GM21619 (cell line): ENCODE results near the gene TACC2.

Experiments used
- ATAC-seq: cut with Tn5 transposase; IDR thresholded peaks from one replicate; pipeline ENCODE4 v1.9.1; 2021; ENCODE audit not compliant: unreplicated experiment

The TACC2 gene

DNA sequence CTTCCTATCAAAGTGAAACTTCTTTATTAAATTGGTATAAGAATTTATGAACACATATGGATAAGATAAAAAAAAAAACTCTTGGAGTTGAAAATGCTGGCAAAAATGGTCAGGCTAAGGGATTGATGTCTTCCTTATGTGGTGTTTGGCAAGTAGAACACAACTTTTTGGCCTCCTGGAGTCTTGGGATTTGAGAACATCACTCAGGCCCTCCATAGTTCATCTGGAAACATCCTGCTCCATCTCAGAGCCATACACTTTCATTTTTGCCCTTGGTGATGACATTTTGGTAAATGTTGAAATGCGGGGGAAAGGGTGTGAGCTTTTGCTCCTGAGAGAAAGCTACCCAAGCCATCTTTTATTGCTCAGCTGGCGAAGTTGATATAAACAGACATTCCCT lies 254.6 kb downstream of the TACC2 start:
- no peak for ATAC-seq

DNA sequence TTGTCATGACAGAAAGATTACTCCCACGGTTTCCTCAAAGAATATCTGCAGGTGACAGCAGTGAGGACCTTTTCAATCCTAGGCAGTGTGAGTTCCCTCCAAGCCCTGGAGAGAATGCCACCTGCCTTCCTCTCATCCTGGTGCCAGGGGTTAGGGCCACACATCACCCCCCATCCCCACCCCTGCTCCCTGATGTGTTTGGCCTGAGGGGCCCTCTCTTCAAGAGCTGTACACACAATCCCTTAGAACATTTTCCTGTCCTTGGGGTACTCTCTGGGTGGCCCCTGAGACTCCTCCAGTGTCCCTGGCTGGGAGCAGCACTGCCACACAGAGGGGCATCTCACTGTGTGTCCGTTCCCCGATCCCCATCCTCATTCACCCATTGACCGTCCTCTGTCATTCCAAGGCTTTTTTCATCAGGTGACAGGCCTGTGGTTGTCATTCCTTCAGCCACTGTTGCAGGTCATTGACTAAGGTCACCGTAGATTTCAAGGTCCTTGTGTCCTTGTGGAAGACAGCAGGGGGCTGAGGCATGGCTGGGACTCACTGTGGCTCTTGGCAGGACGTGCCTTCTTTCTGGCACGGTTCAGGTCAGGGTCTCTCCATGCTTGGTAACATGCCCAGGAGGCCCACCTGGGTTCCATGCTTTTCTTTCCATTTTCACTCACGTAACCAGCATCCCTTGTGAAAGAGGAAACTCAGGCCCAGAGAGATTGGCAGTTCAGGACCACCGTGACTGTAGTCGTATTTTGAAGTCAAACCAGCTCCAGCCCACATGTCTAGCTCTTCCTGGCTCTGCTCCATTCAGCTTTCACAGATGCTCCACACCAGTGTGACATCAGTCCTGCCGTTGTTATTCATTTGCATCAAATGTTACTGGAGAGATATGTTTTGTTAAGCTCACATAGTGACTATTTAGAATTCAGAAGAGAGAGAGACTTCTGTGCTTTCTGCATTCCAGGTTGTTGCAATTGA lies 255.3 kb downstream of the TACC2 start:
- ATAC-seq: no peak

DNA sequence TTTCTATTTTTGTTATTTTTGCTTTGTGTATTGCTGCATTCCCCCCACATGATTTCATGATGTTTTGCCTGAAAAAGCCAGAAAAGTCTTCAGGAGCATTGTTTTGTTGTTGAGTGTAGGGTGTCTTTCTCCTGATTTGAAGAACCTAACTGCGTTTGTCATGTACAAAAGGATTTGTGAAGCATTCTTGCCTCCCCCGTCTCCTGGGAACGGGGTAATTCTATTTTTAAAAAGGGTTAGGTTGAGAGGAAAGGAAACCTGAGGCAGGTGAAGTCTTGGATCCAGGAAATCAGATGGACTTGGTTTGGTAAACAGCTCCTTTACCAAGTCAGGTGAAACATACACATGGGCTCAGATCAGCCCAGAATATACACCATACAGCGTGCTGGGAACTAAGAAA lies 256.2 kb downstream of the TACC2 start:
- no peak for ATAC-seq

DNA sequence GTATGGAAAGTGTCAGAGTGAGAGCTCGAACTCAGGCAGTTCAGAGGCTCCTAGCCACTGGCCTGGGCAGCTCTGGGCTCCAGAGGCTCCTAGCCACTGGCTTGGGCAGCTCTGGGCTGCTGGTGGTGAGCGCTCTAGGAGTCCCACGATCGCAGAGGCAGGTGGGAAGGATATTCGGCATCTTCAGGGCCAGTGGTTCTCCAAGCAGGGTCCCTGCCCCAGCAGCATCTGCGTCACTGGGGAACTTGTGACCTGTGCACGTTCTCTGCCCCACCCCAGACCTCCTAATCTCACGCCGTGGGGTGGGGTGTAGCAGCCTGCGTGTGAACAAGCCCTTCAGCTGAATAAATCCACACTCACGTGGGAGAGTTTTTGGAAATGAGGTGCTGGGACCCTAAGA lies 256.9 kb downstream of the TACC2 start:
- ATAC-seq: no peak

DNA sequence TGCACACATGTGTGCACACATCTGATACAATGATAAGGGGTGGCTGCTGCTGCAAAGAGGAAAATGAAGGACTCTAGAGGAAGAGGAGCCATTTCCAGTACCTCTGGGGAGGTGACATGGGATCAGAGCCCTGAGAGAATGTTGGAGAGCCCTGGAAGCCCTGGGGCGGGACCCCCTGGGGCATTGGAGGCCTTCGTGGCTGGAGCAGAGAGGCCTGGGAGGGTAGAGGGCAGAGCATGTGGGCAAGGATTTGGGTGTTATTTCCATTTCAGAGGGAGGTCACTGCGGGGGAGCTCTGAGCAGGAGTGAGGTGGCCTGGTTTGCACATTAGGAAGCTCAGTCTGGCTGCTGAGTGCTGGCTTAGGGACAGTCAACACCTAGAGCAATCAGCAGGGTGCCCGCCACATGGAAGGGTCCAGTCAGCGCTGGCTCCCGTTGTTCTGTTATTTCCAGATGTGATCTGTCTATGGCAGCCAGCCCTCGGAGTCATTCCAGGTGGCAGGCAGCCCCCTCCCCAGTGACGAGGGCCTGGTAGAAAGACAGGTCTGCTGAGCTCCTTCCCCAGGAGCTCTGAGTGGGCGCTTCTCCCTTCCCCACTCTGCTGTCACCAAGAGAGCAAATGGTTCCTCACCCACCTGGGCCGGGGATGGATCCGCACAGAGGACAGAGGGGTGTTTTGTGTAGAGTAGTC lies 258.0 kb downstream of the TACC2 start:
- no peak for ATAC-seq

DNA sequence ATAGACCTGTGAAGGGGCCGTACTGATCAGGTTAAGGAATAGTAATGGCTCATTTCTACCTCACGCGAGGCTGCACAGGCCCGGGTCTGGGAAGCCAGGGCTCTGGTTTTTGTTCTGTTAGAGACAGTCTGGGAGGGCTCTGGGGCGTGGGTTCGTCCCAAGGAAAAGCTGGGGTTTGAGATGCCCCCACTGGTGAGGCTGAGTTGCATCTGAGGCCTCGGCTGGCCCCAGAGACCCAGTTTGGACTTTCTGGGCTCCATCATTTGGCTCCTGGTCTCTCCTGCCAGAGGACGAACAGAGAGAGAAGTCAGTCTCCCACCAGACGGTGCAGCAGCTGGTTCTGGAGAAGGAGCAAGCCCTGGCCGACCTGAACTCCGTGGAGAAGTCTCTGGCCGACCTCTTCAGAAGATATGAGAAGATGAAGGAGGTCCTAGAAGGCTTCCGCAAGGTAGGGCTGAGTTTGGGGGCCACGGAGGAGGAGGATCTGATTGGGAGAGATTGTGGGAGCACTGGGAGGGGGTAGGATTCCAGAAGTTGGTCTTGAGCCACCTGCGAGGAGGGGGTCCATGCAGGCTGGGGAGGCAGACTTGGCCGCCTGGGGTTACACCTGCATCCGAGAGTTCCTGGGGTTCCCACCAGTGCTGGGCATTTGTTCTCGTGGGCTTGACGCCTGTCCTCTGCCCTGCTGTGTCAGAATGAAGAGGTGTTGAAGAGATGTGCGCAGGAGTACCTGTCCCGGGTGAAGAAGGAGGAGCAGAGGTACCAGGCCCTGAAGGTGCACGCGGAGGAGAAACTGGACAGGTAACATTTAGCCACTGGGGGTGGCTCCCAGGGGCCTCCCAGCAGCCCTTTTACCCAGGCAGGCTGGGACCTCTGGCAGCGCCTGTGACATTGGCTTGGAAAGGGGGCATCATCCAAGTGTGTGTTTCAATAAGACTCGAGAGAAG lies 259.7 kb downstream of the TACC2 start:
- no peak for ATAC-seq

DNA sequence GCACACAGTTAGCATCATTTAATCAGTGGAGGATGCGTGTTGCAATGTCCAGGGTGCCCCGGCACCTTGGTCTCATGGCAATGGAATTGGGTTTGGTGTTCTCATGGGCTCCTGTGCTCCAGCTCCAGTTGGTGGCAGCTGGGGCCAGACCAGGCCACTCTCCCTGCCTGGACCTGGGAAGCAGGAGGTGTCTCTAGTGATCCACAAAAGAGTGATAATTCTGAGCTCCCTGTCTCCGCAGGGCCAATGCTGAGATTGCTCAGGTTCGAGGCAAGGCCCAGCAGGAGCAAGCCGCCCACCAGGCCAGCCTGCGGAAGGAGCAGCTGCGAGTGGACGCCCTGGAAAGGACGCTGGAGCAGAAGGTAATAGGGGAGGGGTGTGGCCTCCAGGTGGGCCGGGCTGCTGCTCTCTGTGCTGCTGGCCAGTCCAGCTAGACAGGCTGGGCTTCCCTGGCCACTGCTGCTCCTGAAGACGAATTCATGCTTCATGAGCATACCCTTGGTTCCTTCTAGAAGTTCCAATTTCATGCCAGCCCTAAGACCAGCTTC lies 260.4 kb downstream of the TACC2 start:
- no peak for ATAC-seq

DNA sequence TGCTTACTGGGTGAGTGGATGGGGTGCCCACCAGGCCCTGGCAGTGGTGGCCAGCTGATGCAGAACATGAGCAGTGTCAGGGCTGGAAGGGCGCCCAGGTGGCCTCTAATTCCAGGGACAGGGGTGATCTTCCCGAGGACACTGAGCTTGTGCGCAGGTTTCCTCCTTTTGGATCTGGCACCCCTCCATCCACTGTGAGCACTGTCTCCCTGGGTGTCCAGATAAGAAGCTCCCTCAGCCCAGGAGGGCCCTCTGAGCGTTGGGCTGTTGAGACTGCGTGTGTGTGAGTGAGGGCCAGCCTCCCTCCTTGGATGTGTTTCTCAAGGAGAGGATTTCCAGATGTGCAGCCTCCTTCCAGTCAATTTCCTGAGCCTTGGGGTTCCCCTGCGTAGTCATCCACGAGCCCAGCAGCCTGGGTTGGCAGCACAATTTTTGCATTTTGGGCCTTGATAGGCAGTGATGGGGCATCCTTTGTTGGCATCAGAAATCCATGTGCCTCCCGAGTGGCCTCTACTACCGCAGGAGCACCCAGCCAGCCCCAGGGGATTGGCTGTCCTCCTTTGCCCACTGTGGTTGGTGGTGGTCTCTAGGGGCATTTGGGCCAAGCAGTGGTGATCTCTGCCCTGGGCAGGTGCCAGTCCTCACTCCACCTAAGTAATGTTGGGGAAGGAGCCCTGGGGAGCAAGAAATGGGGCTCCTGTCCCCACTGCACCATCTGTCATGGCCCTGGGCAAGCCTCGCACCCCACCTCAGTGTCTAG lies 261.2 kb downstream of the TACC2 start:
- ATAC-seq: no peak

DNA sequence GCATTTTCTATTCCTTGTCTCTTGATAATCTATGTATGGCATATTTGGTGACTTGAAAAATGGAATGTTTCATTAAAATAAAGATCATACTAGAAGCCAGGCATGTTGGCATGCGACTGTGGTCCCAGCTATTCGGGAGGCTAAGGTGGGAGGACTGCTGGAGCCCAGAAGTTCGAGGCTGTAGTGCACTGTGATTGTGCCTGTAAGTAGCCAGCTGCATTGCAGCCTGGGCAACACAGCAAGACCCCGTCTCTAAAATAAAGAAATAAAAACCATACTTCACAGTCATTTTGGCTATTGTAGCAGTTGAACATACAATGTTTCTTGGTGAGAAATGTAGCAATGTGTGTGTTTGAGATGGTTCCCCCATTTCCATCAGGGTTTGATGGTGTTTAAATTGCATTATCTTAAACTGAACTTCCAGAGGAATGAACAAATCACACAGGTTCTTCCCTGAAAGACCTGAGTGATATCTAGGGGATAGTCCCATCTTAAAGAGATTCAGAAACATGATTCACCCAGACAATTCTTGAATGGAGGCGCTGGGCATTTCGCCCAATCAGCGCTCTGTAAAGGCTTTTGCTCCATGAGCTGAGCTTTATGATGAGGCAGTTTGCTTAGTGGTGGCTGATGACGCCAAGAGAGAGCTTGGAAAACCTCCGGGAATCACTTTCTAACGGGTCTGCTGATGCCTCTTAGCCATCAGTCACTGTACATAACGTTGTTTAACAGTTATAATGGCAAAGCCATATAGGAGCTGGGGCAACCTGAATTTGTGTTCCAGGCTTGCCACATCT lies 262.7 kb downstream of the TACC2 start:
- no peak for ATAC-seq

DNA sequence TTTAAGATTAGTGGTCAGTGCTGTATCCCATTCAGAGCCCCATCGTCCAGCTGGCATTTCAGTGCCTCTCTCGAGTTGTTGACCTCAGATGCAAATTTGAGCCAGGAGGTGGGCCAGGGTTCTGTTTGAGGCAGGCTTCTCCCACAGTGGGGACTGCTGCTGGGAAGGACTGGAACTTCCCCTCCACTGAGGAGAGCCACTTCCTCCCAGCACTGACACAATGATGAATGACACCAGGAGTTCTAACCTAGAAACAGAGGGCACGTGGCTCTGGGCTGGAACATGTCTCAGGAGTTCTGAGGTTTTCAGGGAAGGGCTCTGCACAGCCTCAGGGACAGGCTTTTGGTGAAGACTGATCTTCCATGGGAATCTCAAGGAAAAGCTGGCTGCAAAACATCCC lies 263.8 kb downstream of the TACC2 start:
- no peak for ATAC-seq

DNA sequence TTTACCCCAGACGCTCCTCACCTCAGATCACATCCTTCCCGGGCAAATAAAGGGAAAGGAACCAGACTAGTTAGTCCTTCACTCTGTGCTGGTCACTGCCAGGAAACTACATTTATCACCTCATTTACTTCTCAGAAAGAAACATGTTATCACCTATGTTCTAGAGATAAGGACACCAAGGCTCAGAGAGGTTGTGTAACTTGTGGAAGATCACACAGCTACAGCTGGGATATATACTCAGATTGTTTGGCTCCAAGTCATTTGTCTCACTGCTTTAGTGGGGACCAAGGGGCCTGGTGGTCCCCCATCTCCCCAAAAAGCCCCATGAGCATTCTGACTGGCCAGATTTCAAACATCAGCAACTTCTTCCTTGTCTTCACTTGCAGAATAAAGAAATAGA lies 264.6 kb downstream of the TACC2 start:
- ATAC-seq: no peak

DNA sequence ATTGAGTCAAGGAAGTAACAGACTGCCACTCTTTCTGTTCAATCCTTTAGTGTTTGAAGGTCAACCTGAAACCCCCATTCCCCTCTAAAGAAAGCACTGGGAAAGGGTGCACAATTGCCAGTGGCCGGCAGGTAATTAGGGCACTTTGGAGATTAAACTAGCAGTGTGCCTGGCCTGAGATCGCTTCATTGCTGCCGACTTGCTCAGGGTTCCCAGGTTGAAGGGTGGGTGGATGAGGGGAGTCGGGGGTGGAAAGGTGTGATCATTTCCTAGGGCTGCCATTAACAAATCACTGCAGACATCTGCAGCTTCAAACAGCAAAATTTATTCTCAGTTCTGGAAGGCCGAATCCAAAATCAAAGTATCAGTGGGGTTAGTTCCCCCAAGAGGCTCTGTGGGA lies 265.9 kb downstream of the TACC2 start:
- ATAC-seq: no peak

DNA sequence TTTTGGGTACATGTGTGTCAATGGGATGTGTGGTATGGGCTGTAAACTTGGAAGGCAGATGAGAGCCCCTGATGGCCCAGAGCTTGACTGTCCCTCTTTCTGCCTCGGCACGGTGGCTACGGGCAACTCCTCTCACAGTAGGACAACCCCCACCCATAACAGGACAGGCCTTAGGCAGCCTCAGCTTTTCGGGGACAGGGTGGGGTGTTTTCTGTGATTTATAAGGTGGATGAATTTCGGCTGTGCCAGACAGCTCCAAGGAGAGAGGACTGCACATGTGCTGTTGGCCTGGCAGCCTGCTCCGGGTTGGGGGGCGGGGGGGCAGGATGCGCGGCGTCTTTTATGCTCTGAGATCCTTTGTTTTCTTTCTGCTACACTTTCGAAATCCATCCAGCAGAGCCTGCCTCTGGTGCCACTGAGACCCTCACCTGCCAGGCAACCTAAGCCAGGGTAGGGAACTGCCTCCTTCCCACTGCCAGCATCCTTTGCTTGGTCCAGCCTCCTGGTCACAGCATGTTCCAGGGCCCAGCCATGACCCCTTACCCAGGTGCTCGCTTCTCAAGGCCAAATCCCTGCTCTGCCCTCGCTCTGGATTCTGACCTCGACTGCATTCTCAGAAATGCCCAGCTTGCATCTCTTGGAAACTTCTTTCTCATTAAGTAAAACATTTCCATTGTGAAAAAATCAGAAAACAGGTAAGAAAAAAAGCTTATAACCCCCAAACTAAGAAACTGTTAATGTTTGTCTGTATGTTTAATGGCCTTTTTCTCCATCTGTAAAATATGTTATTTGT lies 266.7 kb downstream of the TACC2 start:
- no peak for ATAC-seq

DNA sequence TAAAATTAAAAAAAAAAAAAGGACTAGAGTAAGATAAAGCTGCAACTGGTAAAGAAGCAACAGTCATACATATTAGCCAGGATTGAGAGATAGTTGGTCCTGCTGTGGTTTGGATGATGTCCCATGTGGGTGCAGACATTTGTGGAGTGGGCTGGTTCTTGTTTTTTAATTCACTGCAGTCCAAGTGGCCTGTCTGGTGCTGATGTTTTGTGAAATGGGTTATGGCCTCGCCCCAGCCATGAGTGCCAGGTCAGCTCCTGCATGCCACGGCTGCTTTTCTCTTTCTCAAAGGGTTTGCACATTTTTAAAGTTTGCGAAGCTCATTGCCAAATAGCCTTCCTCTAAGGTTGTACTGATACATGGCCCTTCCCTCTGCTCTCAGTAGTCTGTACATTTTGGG lies 268.1 kb downstream of the TACC2 start:
- no peak for ATAC-seq

DNA sequence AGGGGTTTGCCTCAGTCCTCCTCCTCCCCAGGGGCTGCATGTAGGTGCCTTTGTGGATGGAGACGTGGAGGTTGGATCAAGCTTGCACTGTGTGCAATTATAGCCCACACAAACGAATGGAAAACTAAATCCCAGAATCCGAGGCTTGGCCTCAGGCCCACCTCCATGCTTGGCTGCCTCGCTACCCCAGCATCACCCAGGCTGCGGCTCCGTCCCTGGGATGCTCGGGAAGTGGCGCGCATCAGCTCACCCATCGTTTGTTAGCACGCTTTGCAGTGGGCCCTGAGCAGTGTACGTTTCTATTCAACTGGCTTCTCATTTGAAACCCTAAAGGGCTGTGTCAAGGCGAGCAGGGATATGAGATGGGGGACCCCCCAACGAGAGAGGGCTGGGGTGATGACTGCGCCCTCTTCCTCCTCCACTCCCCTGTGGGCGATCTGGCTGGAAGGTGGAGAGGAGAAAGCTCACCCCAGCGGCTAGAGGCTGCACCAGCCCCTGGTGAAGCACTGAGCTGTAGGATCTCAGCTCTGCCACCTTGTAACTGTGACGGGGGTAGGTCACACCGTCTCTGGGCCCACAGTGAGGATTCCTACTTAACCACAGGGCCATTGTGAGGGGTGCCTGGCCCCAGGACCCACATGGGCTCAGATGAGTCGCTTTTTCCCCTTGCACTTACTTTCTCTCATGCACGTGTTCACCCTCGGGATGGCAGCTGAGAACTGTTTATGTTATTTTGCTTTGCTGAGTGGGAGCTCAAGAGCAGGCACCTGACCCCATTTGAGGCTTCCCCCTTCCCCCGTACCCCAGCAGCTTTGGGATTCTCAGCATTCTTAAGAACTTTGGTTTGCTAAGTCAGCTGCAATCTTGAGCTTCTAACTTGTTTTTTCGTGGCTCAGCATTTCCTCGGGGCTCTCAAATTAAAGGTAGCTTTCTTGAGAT lies 269.4 kb downstream of the TACC2 start:
- no peak for ATAC-seq

DNA sequence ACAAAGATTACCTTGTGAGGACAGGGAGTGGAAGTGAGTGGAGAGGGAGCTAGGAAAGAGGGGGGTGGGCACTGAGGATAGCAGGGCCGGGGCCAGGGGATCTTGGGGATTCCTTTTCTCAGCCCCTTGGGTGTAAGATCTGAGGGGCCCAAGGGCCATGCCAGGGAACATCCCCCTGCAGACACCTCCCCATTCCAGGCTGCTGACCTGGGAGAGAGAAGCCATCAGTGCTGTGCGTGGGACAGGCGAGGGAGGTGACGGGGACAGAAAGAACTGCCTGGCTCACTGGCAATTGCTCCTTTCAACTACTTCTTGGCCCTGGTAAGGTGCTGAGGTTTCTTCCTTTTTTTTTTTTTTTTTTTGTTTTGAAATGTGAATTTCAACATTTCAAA lies 270.1 kb downstream of the TACC2 start:
- no peak for ATAC-seq

DNA sequence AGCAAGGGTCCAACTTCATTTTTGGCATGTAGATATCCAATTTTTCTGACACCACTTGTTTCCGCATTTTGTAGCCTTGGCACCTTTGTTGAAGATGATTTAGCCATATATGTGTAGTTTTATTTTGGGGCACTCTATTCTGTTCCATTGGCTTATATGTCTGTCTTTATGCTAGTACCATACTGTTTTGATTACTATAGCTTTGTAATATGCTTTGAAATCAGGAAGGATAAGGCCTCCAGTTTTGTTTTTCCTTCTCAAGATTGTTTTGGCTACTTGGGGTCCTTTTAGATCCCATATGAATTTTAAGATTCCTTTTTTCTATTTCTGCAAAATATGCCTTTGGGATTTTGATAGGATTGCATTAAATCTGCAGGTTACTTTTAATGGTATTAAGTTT lies 272.6 kb downstream of the TACC2 start:
- no peak for ATAC-seq

DNA sequence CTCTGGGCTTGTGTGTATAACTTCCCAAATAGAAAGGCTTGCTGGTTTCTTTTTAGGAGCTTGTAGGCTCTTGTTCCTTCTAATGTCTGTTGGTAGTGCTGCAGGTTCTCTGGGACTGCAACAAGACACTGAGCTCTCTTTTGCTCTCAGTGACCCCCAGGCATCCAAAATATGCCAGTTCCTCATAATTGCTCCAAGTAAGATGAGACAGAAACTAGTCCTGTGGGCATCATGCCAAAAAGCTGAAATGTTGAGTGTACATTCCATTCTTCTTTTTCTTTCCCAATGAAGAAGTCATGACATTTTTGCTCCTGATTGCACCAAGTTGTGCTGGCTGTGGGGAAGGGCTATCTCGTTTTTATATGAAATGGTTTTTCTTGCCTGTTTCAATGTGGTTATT lies 275.0 kb downstream of the TACC2 start:
- no peak for ATAC-seq
